K562 treated with DMSO at 1 percent for 24 hours (cell line): ENCODE measurements around the gene RGS3. TPM values are rescaled to one million over a fixed set of nuclear protein-coding genes. Genes with fewer than 3 reads are reported as not detected.

ENCODE experiments used
- total RNA-seq: library from RNA; unstranded; fragments of 300-600 nt; gene quantifications from 2 replicates; pipeline ENCODE4 v1.2.3, GENCODE V29; 2022; ENCODE audit warnings: low read depth; ENCODE audit not compliant: insufficient read depth

The RGS3 gene
- 4.8 and 6.0 TPM in 2 replicates for total RNA-seq

GRCh38 chr9:113463418-113464285 lies at the start of gene RGS3:
Gene RGS3 (plus strand): TSS chr9:113463727. CDS start chr9:113463803, 76 bp downstream.

Other genes starting within 250 kb of the RGS3 start
- 14.3 and 17.2 TPM in 2 replicates for gene FKBP15, start 242.4 kb upstream of the RGS3 start, total RNA-seq
- 33.4 and 34.5 TPM in 2 replicates for gene SLC31A1, start 242.2 kb upstream of the RGS3 start, total RNA-seq
- 19.5 and 24.3 TPM in 2 replicates for gene CDC26, start 188.2 kb upstream of the RGS3 start, total RNA-seq
- gene PRPF4, start 188.1 kb upstream of the RGS3 start, total RNA-seq, result 21.7 and 23.2 TPM in 2 replicates
- gene RNF183, start 160.4 kb upstream of the RGS3 start, total RNA-seq, result 0.25 and 0.78 TPM in 2 replicates
- gene WDR31, start 123.5 kb upstream of the RGS3 start, total RNA-seq, result 5.6 and 6.3 TPM in 2 replicates
- 1.9 and 2.3 TPM in 2 replicates for gene BSPRY, start 114.2 kb upstream of the RGS3 start, total RNA-seq
- 51.6 and 52.3 TPM in 2 replicates for gene HDHD3, start 86.7 kb upstream of the RGS3 start, total RNA-seq
- 57.2 and 62.6 TPM in 2 replicates for gene ALAD, start 62.4 kb upstream of the RGS3 start, total RNA-seq
- gene POLE3, start 53.1 kb upstream of the RGS3 start, total RNA-seq, result 55.0 and 62.5 TPM in 2 replicates
- 0.13 TPM in 1 of 2 replicates, not detected in the other for gene C9orf43, start 53.0 kb upstream of the RGS3 start, total RNA-seq